ENCODE data around the gene ATF6.

The ATF6 gene

DNA sequence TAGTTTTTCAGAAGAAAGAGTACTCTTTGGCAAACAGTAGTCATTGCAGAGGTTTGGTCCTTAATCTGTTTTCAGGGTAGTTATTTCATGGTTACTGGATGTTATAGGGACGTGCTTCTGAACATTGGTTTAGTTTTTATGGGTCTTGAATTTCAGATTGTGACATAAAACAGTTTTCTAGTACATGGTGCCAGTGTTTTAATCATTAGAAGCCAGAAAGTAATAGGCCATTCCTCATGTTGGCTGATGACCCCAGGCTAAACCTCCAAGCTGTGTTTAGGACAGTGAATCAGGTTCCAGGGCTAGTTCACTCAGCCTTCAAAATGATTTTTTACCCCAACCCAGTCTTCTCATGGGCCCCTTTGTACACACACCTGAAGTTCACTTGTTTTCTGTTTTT is 184.3 kb downstream of the ATF6 start:
- H3F3A ChIP-seq (ENCODE audit: control insufficient read depth, insufficient read depth), result no peaks in the 10 kb centered on the region
- no peaks in the 10 kb centered on the region for H4K20me1 ChIP-seq (ENCODE audit: control insufficient read depth, insufficient read depth, low read depth, low read length)
- no peaks in the 10 kb centered on the region for H3K36me3 ChIP-seq (ENCODE audit: control insufficient read depth, low read length)
- H3K9me3 ChIP-seq (ENCODE audit: control insufficient read depth, insufficient read depth, low read length), result no peaks in the 10 kb centered on the region
- TF ChIP-seq EZH2phosphoT487 (IDR thresholded peaks at IDR 0.05; ENCODE audit: borderline replicate concordance, low read length) (no peak), CTCF (IDR thresholded peaks at IDR 0.05; ENCODE audit: low read depth, low read length, poor library complexity, severe bottlenecking) (no peak)
- H3K27ac ChIP-seq (ENCODE audit: low read depth, low read length), result no peak overlapping the region
- H3K4me1 ChIP-seq (ENCODE audit: control insufficient read depth, low read length), result no peaks in the 10 kb centered on the region
- no peaks in the 10 kb centered on the region; the same call in 1 of the 2 replicates for H3K9me2 ChIP-seq (replicated peaks; ENCODE audit: control insufficient read depth, low read length)
- H3K4me2 ChIP-seq (ENCODE audit: low read length), result no peak overlapping the region
- no peaks in the 10 kb centered on the region for H3K27me3 ChIP-seq (ENCODE audit: control insufficient read depth, low read length)
- H3K79me2 ChIP-seq (ENCODE audit: control insufficient read depth, low read length), result no peaks in the 10 kb centered on the region
- H3K4me3 ChIP-seq (ENCODE audit: low read length), result no peak overlapping the region

- no peaks in the 10 kb centered on the region for H4K20me1 ChIP-seq (ENCODE audit: control insufficient read depth, insufficient read depth, low read depth, low read length)
- no peak overlapping the region for H3K4me2 ChIP-seq (ENCODE audit: low read length)
- no peaks in the 10 kb centered on the region for H3F3A ChIP-seq (ENCODE audit: control insufficient read depth, insufficient read depth)
- no peaks in the 10 kb centered on the region; the same call in 1 of the 2 replicates for H3K9me2 ChIP-seq (replicated peaks; ENCODE audit: control insufficient read depth, low read length)
- H3K27me3 ChIP-seq (ENCODE audit: control insufficient read depth, low read length), result no peaks in the 10 kb centered on the region
- no peaks in the 10 kb centered on the region for H3K4me1 ChIP-seq (ENCODE audit: control insufficient read depth, low read length)
- H3K4me3 ChIP-seq (ENCODE audit: low read length), result no peak overlapping the region
- H3K27ac ChIP-seq (ENCODE audit: low read depth, low read length), result no peak overlapping the region
- no peaks in the 10 kb centered on the region for H3K9me3 ChIP-seq (ENCODE audit: control insufficient read depth, insufficient read depth, low read length)
- no peaks in the 10 kb centered on the region for H3K36me3 ChIP-seq (ENCODE audit: control insufficient read depth, low read length)
- no peaks in the 10 kb centered on the region for H3K79me2 ChIP-seq (ENCODE audit: control insufficient read depth, low read length)
- no peak for TF ChIP-seq EZH2phosphoT487 (IDR thresholded peaks at IDR 0.05; ENCODE audit: borderline replicate concordance, low read length)
- no peak for TF ChIP-seq CTCF (IDR thresholded peaks at IDR 0.05; ENCODE audit: low read depth, low read length, poor library complexity, severe bottlenecking)
These were observed 185.5 kb downstream of the ATF6 start for GRCh38 chr1:161951646-161952045.

DNA sequence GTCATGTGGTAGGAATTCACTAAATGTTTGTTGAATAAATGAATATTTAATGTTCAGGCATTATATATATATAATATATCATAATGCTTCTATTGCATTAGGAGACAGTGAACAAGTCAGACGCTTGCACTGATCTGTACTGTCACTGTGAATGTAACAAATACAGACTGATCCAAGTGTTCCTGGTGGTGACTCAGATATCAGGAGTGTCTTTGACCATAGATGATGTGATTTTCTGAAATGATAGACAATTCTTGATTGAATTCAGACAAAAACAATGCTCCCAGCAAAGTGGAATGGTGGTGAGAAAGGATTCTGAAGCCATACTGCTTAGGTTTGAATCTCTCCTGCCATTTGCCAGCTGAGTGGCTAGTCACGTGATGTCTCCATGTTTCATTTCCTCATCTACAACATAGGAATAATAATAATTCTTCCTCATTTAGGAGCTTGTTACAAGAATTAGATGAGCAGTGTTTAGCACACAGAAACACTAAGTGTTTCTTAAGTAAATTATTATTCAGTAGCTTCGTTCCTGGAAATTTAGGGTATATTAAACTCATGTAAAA is 186.6 kb downstream of the ATF6 start:
- no peaks in the 10 kb centered on the region for H3K79me2 ChIP-seq (ENCODE audit: control insufficient read depth, low read length)
- H3K27ac ChIP-seq (ENCODE audit: low read depth, low read length), result no peak overlapping the region
- 0 out of 2 replicates have a peak, but pooled peaks cover 2% of the 10 kb centered on the region for H3K36me3 ChIP-seq (ENCODE audit: control insufficient read depth, low read length)
- TF ChIP-seq CTCF (IDR thresholded peaks at IDR 0.05; ENCODE audit: low read depth, low read length, poor library complexity, severe bottlenecking) (no peak), EZH2phosphoT487 (IDR thresholded peaks at IDR 0.05; ENCODE audit: borderline replicate concordance, low read length) (no peak)
- no peak overlapping the region for H3K4me2 ChIP-seq (ENCODE audit: low read length)
- H3K9me3 ChIP-seq (ENCODE audit: control insufficient read depth, insufficient read depth, low read length), result no peaks in the 10 kb centered on the region
- no peaks in the 10 kb centered on the region for H3K27me3 ChIP-seq (ENCODE audit: control insufficient read depth, low read length)
- no peaks in the 10 kb centered on the region for H3F3A ChIP-seq (ENCODE audit: control insufficient read depth, insufficient read depth)
- H3K4me1 ChIP-seq (ENCODE audit: control insufficient read depth, low read length), result no peaks in the 10 kb centered on the region
- no peak overlapping the region for H3K4me3 ChIP-seq (ENCODE audit: low read length)
- no peaks in the 10 kb centered on the region for H4K20me1 ChIP-seq (ENCODE audit: control insufficient read depth, insufficient read depth, low read depth, low read length)
- no peaks in the 10 kb centered on the region; the same call in 1 of the 2 replicates for H3K9me2 ChIP-seq (replicated peaks; ENCODE audit: control insufficient read depth, low read length)

Data from DOHH2 (cell line).